GM21825 (cell line): ENCODE data around the gene UTP11.

Source experiments
- ATAC-seq: cut with Tn5 transposase; IDR thresholded peaks from one replicate; pipeline ENCODE4 v1.9.1; 2021; ENCODE audit warnings: mild to moderate bottlenecking, moderate library complexity; ENCODE audit not compliant: unreplicated experiment

Gene UTP11

DNA sequence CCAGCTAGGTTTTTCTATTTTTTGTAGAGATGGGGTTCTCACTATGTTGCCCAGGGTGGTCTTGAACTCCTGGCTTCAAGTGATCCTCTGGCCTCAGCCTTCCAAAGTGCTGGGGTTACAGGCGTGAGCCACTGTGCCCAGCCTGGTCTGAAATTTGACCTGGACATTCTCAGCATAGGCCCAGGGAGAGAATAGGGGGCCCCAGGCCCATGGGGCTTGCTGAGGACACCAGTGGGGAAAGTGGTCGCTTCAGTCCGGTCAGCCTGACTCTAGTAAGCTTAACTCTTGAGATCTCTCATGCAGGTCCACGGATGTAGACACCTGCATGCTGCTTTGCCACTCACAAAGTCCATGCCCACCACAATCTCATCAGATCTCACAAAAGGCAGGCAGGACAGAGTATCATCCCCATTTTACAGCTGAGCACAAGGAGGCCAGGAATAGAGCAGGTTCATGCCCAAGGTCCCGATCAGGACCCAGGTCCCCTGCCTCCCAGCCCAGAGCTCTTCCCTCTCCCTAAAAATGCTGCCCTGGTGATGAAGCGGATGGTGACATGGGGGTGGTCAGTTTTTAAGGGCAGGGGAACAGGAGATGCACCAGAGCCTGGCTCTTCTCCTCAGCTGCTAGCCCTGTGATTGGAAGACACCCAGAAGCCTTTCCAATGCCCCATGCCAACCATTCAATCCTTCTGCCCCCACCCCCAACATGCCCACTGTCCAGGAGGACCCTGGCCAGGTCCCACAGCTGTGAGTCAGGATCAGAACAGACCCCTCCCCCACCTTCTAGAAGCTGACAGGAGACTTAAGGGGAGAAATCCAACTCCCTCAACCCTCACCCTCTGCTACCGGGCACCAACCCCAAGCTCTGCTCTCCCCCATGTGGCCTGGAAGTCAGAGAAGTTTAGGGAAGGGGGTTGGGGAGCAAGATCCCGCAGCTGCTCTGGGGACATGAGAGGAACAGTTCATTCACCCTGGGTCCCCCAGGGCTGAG, 9.0 kb upstream of the UTP11 start:
- no peak for ATAC-seq

DNA sequence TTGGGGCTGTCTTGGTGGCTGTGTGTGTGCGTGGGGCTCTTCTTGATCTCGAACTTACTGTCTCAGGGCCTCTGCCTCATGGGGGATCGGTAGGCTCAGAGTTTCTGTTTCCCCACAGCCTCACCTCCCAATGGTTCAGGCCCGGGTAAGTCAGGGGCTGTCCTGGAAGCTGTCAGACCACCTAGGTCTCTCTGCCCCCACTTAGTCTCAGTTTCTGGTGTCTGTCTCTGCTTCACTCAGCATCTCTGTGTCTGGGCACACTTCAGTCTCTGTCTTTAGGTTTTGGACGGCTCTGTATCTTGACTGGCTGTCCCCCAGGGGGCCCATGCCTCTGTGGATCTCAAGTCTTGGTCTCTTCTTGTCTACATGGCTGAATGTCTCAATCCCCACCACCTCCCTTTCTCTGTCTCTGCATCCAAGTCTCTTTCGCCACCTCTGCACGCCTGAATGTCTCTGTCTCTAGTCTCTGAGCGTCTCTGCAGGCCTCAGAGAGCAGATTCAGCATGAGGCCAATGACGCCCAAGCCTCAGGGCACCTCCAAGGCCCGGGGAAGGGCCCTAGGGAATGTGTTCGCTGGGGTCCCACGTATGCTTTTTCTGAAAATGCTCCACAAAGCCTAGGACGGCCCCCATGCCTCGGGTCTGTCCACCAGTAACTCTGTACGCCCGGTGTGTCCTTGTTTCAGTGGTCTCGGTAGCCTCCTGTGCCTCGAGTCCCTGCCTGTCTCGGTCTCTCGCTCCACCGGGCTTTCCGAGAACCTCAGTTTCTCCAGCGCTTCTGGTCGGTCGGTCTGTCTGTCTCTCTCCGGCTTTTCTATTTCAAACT, 8.0 kb upstream of the UTP11 start:
- no peak for ATAC-seq

DNA sequence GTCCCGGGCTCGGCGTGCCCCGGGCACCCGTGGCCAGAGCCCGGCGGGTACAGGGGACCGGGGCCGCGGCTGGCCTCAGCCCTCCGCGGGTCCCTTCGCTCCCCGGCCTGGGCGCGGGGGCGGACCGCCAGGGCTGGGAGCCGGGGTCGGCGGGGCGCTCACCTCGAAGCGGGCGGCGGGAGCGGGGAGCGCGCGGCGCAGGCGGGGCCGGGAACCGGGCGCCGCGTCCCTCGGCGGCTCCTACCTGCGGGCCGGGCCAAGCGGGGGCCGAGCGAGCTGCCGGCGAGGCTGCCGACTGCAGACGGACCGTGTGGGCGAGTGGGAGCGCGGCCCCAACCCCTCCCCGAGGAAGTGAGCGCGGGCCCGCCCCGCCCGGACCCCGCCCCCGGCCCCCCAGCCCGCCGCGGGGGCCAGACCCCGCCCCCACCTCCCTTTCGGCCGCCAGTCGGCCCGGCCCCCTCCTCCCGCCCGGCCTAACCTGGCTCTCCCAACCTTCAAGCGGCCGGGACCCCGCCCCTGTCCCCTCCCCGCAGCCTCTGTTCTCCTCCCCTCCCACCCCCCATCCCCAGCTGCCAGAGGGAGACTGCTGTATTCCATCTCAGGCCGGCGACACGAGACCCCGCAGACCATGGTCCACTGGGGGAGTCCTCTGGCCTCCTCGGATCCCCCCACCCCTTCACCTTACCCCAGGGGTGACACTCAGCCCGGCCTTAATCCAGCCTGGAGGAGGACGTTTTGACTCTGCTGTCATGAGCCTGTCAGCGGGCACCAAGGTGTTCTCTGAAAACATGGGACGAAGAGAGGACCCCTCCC, 7.1 kb upstream of the UTP11 start, which contains the start of gene FHL3:
Gene FHL3, minus strand, starts transcription at position 320 of the 813 bp plus-strand sequence. CDS start 6,102 bp downstream, outside the sequence.
- no peak for ATAC-seq

DNA sequence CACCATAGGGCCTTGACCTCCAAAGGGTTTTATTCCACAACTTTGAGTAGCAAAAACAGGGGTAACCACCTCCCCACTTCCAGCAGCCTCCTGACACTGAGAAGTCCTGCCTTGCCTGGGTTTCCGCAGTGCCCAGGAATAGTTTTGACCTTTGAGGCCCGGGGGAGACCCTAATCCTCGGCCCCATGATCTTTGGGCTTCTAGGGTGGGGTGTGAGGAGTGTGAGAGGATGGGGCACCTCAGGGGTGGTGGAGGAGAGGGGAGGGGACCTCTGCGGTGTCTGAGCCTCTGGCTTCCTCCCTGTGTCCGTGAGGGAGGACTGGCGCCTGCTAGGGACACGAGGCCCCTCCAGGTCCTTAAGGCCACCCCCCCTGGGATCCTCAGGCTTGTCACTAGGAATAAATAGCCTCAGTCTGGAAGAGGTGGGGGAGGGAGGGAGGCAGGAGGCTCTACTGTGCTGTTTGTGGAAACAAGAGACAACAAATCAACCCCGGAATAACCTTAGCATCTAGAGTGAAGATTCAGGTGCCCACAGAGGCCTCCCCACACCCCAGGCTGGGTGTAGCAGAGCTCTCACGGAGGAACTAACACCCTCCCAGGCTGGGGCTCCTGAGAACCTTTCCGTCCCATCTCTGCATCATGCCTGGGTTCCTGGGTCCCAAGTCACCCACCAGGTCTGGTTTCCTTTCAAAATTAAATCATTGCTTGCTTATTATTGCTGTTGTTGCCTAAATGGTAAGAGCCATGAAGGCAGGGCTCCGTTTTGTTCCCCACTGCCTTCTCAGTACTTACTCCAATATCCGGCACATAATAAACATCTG, 6.3 kb upstream of the UTP11 start:
- no peak for ATAC-seq

DNA sequence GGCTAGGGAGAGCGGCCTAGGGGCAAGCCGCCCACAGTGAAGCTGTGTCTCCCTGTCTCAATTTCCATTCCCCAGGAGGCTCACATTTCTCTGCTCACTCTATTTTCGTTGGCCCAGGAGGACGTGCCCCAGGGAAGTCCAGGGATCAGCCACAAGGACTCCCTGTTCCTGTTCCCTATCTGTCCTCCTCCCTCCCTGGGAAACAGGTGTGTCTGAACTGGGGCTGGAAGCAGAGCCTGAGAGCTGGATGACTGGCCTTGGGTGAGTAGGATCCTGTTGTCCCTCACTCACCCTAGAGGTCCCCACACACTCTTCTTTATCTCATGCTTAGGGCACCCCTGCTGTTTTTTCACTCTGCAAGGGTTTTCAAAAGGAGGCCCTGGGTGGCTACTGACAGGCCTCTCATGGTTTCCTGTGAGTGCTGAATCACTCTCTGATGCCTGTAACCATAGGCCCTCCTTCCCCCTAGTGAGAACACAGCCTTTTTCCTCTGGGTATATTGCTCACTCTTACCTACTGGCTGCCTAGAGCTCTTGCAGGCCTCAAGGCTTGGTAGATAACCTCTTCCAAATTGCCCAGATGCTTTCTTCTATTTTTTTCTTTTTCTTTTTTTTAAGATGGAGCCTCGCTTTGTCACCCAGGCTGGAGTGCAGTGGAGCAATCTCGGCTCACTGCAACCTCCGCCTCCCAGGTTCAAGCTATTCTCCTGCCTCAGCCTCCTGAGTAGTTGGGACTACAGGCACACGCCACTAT, 3.3 kb upstream of the UTP11 start:
- ATAC-seq, result no peak

DNA sequence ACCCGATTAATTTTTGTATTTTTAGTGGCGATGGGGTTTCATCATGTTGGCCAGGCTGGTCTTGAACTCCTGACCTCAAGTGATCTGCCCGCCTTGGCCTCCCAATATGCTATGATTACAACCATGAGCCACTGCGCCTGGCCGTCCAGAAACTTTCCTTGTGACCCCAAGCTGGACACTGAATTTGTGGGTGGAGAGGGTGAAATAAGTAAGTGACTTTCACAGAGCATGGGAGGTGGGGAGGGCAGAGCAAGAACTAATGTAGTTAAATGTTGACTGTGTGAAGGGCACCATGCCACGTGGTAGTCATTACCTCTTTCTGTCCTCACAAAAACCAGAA, 2.7 kb upstream of the UTP11 start:
- no peak for ATAC-seq

DNA sequence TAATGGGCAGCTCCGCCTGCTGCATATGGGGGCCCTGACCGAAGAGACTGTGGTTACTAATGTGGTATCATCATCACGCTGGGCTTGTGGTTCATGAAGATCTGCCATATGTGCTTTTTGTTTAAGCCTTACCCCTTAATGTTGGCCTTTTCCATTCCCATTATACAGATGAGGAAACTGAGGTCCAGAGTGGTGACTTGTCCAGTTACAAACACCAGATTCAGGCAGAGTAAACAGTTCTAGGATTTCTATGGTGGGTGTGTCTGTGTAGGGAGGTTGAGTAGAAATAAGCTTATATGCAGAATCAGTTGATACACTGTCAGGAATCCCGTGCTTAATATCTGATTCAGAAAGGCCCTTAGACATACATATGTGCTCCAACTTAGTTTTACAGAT, 691 bp downstream of the UTP11 start:
- no peak for ATAC-seq

DNA sequence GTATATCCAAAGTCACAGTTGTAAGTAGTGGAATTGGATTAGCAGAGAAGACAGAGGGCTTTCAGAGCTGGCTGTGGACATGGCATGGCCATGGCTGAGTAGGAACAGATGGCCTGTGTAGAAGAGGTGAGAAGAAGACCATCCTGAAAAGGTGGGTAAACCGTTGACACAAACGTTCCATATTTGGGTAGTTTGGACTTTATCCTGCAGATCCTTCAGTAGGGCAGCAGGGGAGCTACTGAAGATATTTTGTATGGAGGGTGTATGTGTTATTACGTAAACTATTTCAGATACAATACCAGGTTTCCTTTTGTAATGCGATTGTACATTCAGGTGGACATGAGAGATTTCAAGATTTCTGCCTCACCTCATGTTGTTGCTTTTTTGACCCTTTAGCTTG, 1.6 kb downstream of the UTP11 start:
- no peak for ATAC-seq

DNA sequence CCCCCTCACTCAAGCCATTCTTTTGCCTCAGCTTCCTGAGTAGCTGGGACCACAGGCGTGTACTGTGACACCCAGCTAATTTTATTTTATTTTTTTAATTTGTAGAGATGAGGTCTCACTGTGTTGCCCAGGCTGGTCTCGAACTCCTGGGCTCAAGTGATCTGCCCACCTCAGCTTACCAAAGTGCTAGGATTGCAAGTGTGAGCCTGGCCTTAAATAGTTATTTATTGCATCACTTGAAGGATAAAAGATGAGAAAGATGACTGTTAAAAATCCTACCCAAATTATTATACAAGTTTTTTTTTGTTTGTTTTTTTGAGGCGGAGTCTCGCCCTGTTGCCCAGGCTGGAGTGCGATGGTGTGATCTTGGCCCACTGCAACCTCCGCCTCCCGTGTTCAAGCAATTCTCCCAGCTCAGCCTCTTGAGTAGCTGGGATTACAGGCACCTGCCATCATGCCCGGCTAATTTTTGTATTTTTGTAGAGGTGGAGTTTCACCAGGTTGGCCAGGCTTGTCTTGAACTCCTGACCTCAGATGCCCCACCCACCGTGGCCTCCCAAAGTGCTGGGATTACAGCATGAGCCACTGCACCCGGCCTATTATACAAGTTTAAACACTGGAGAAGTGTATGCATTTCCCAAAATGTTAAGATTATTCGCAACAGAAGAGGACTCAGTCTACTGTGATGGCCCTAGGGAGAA, 2.3 kb downstream of the UTP11 start:
- no peak for ATAC-seq

DNA sequence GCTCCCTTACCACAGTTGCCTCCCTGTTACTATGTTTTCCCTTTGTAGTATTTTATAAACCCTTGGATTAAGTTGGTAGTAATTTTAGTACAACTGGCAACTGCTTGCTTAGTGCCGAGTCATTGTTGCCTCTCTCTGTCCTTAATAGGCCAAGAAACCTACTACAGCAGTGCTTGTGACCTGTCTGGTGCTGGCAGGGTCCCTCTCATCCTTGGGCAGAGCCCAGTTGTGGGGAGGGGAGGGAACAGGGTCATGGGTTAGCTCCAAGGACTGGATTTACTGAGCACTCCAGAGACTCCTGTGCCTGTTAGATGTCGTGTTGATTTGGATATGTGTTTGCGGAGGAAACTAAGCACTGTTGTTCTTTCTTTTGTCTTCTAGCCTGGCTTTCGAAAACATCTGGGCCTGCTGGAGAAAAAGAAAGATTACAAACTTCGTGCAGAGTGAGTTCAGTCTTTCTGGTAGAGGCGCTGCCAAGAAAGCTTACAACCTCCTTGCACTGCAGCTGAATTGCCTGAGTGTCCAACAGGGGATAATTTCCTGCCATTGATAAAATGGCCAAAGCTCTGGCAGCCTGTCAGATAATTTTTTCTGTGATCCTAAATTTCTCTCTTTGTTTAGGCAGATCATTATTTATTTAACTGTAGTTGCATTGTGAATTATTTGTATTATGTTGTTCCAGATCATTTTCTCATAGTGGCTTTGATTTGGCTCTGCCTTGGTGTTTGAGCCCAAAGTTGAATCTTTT, 3.6 kb downstream of the UTP11 start:
- ATAC-seq, result no peak

DNA sequence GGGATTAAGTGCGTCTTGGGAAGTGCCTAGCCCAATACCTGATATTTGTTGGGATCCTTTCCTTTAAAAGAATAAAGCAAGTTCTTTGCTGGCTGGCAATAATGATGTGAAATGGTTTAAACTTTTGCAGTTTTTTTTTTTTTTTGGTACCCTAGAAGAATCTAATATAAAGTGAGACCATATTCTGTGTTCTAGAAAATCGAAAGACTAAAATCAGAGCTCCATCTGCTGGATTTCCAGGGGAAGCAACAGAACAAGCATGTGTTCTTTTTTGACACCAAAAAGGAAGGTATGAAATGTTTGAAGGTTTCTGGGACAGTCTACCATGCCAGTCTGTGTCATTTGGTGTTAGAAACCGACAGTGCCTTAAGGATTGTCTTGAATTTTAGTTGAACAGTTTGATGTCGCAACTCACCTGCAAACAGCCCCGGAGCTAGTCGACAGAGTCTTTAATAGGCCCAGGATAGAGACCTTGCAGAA, 6.4 kb downstream of the UTP11 start:
- no peak for ATAC-seq

DNA sequence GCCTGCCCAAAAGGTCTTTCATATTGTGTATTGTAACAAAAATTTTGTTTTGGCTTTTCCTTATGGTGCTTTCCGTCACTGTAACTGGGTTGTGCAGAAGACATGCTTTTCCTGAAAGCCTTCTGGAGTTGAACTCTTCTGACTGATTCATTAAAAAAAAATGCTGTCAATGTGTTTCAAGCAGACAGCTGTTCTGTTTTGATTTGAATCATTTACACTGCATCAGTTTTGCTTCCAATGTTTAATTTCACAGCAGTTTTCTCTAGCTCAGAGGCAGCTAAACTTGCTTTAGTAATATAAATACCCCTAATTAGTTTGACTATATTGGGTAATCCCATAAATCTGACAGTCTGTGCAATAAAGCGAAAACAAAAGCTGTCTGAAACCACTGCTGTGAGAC, 7.9 kb downstream of the UTP11 start:
- ATAC-seq, result no peak

DNA sequence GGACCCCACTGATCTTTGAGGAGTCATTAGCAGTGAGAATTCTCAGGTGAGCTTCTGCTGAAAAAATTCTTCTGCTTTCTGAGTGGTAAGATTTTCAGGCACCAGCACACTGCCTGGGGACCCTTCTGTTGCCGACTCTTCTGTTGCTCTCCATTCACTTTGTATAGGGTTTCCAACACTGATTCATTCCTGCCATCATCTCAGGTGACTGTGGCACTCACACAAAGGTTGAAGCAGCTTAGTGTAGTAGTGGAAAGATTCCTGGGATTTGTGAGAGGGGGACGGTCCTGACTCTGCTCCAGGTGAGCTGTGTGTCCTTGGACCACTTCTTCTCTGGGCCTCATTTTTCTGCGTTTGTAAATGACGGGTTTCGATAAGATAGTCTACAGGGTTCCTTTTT, 9.4 kb downstream of the UTP11 start:
- ATAC-seq, result no peak

DNA sequence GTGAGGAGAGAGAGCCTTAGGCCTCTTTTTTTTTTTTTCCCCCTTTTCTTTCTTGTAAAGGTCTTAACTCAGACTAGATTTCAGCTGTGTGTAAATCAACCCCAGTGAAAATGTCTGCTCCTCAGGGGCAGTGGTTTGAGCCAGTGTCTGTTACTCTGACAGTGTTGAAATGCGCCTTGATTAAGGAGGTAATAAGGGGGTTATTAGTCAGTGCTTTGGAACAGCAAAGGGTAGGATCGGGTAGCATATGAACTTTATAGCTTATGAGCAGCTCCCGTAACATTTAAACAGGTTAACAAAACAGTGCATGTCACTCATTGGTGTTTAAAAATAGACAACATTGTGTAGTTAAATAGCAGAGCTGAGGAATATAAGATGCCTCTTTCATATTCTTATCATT, 10.3 kb downstream of the UTP11 start:
- ATAC-seq, result no peak

DNA sequence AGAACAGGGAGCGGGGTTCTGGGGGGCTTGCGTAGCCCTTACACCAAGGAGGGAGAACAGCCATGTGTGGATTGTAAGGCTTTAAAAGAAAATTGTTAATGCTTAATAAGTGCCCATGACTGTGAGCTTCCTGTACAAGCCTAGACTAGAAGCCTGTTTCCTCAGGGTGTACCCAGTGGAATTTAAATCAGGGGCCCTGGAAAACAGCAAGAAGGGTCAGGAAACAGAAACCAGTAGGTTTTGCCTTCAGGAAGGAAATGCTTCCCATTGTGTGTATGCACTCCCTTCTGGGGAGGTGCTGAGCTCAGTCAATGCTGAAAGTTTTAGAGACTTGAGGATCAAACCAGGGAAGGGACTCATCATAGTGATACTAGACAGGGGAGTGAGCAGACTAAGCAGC, 12.7 kb downstream of the UTP11 start:
- ATAC-seq, result no peak

DNA sequence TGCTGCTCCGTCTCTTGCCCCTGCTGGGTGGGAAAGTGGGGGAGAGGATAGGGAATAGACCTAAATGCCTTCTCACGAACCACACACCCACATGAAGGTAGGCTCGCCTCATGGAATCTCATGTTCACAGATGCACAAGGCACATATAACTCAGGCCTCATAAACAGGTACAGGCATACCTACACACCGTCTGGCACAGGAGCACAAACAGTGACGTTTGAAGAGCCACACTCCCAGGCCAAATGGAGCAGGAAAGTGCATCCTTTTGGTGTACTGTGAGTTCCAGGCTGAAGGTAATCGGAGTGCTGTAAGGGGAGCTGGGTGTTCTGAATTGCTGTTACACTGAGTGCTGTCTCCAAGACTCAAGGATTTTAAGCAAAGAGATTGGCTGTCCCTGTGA, 13.1 kb downstream of the UTP11 start:
- ATAC-seq, result no peak

DNA sequence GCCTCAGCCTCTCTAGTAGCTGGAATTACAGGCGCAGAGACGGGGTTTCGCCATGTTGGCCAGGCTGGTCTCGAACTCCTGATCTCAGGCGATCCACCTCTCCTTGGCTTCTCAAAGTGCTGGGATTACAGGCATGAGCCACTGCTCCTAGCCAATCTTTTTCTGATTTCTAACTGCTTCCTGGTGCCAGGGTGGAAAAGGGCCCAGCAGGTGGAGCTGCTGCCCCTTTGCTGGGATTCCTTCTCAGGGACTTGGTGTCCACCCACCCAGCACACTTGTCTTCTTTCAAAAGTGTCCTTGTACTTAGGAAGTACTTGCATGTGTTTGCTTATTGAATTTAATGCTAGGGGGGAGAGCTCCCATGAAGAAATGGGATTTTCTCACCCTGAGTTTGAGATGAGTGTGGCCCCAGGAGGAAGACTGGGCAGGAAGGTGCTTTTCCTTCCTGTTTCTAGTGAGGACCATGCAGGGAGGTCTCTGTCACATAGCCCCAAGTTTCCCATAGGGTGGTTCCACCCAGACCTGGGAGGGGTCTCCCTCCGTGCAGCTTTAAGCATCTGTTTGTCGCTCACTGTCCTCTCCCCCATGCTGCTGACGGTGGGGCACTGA, 14.2 kb downstream of the UTP11 start:
- ATAC-seq, result no peak
